Measurements from ENCODE around the gene AP3B1.

Gene AP3B1

DNA sequence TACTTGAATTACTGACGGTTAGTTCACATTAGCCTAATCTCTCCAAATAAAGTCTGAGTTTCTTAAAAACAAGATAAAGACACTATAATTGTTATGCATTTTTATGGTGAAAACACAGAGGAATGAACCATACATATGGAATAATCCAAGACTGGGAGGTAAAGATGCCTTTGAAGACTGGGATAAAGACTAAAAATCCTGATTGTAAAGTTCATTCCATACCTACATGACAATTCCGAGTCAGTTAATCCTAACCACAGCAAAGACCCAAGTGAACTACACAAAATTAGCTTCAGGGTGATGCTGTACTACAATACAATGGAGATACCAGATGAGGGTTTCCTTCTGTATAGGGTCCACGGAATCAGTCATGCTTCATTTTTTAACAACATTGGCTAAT is 6.3 kb downstream of the AP3B1 start:
- no peak for DNase-seq (ENCODE audit: low read depth)

DNA sequence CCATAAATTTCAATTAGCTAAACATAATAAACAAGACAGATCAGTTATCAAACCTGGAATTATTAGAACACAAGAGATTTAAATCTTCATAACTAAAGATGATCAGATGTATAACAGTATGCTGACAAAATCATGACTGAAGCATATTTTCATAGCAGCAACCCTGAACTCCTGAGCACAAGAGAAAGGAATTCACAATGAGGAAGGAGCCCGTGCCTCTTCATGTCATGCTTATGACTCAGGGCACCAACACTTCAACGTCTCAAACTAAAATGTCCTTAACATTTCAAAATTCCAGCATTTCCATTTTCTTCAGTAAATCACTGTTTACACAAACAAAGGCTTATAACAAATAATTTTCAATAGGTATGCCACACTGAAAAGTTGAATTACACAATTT is 6.7 kb downstream of the AP3B1 start:
- DNase-seq (ENCODE audit: low read depth), result no peak

DNA sequence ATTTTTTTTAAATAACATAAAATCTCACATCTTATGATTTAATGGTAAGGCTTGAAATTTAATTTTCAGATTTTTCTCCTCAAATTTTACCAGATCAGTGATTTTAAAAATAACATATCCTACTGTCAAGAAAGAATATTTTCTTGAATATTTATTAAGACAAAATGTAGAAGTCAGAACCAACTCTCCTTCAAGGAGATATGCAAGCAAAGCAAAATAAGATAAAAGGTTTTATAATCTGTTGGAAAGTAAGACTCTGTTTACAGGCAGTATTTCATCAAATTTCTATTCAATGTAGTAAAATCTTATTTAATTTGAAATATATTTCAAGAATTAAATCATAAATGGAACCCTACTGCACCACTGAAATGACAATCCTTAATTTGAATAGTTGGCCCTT is 7.3 kb downstream of the AP3B1 start:
- DNase-seq (ENCODE audit: low read depth), result no peak

DNA sequence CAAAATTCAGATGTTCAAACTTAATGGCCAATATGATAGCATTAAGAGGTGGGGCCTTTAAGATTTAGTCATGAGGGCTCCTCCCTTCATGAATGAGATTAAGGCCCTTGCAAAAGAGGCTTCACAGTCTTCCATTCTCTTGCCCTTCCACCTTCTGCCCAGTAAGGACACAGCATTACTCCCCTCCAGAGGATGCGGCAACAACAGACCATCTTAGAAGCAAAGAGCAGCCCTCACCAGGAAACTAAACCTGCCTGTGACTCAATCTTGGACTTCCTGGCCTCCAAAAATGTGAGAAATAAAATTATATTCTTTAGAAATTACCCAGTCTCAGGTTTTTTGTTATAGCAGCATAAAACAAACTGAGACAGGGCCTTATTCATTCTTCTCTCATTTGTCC is 8.2 kb downstream of the AP3B1 start:
- DNase-seq (ENCODE audit: low read depth), result no peak

DNA sequence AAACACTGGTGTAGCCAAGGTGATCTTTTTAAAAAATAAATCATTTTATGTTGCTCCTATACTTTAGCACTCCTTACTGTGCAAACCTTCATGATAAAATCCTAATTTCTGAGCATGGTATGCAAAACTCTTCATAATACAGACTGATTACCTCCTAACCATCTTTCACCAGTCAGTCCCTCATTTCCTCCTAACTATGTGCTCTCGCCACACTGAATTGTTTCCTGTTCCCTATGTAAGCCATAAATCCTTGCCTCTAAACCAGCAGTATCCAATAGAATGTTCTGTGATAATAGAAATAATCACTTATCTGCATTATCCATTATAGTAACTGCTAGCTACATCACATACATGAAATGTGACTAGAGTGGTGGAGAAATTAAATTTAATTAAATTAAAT is 10.7 kb downstream of the AP3B1 start:
- no peak for DNase-seq (ENCODE audit: low read depth)

DNA sequence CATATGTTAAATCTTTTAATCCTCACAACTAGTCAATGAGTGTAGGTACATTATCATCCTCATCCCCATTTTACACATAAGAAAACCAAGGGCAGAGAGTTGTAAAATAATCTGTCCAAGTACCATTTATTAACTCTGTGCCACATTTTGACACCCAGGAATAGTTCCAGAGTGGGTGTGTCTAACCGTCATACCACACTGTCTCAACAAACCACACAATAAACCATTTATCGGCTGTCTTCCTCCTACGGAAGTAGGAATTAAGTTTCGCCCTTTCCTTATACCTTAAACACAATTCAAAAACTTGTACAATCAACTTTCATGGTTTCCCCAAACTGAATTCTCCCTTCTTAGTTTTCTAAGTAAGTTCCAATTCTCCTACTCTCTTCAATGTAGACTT is 11.4 kb downstream of the AP3B1 start:
- no peak for DNase-seq (ENCODE audit: low read depth)

DNA sequence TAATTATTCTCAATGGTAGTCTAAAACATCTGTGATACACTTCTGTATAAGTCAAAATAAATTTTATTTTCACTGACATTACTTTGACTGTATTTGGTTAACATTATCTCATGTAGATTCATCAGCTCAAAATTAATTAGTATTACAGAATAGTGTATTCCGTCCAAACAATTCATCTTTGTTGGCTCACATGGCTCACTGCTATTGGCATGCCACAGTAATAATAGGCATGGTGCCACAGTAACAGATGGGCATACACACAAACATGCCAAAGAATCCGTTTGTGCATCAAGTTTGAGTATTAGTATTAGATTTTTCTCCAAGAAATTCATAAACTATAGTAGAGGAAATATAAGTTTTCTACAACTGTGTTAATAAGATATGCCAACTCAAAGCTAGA is 14.2 kb downstream of the AP3B1 start:
- DNase-seq (ENCODE audit: low read depth), result no peak

DNA sequence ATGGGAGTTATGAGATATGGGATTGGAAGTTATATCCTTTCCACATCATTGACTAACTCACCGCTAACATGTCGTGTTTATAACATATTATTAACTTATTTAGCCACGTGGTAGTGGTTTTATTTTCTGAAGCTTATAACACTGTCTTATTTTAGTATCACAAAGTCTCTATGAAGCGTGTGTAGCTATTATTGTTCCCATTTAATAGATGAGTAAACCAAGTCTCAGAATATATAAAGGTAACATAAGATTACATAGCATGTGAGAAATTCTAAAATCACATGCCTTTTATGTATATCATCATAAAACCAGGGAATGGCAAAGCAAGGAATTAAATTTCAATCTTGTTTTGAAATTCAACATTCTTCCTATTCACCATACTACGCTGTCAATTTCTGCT is 15.3 kb downstream of the AP3B1 start:
- no peak for DNase-seq (ENCODE audit: low read depth)

DNA sequence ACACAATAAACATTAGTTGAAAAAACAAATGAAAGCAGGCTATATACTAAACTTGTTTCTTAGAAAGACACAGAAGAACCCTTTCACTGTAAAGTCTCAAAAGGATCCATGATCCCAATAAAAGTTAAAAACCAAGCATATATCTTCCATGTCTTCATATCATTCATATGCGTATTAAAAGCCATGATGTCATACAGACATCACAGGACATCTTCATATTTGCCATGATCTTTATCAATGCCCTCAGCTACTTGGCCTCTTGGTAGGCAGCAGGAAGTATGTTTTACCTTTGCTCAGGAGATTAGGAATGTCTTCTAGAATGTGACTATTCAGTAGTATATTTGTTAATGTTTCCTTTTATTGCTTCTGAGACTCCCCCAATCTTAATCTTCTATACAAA is 16.8 kb downstream of the AP3B1 start:
- DNase-seq (ENCODE audit: low read depth), result no peak

DNA sequence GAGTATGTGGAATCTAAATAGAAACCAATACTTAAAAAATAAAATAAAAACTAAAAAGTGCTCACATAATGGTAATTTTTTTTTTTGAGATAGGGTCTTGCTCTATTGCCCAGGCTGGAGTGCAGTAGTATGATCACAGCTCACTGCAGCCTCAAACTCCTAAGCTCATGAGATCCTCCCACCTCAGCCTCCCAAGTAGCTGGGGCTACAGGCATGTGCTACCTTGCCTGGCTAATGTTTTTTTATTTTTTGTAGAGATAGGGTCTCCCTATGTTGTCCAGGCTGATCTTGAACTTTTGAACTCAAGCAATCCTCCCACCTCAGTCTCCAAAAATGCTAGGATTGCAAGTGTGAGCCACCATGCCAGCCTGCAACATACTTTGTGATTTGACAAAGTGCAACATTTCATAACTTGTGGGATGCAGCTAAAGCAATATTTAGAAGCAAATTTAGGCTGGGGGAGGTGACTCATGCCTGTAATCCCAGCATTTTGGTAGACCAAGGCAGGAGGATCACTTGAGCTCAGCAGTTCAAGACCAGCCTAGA is 18.4 kb downstream of the AP3B1 start:
- DNase-seq (ENCODE audit: low read depth), result no peak

DNA sequence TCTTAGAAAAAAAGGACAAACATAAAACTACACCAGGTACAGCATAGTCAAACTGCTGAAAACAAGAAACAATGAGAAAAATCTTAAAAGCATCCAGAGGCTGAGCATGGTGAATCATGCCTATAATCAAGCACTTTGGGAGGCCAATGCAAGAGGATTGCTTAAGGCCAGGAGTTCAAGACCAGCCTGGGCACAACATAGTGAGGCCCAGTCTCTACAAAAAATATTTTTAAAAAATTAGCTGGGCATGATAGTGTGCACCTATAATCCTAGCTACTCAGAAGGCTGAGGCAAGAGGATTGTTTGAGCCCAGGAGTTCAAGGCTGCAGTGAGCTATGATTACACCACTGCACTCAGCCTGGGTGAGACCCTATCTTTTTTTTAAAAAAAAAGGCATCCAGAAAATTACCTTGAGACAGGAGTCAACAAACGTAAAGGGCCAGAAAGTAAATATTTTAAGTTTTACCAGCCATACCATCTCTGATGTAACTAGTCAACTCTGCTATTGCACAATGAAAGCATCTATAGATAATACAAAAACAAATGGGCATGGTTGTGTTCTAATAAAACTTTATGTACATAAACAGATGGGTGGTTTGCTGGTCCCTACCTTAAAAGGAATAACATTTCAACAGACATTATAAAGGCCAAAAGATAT is 19.8 kb downstream of the AP3B1 start:
- no peak for DNase-seq (ENCODE audit: low read depth)

DNA sequence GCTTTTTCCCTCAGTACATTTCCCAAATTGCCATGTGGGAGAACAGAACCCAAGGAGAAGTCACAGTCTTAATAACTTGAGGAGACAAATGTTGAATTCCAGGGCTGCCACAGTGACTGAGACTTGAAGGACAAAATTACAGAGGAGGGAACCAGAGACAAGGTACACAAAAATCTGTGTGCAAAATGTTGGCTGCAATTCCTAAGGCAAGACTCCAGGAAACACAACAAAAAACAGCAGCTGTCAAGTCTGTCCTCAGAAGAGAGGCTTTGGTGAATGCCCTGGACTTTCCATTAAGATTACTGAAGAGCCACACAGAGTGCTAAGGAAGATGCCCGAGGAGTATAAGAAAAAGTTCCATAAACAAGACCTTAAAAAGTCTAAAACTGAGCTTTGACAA is 21.1 kb downstream of the AP3B1 start:
- DNase-seq (ENCODE audit: low read depth), result no peak

DNA sequence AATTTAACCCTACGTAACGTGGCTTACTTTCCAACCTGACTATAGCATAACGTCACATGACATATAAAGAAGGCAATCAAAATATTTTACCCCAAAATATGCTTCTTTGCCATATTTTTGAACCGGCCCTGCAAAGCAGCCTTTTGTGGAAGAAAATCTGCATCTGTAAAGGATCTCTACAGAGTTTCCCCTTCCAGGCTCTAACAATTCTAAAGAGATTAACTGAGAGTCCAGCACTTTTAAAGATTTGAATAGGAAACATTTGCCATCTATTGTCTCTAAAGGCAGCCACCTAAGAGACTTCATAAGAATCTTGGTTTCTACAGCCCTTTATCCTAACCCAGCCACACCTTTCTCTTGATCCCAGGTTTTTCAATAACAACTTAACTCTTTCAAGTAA is 22.7 kb downstream of the AP3B1 start:
- no peak for DNase-seq (ENCODE audit: low read depth)

DNA sequence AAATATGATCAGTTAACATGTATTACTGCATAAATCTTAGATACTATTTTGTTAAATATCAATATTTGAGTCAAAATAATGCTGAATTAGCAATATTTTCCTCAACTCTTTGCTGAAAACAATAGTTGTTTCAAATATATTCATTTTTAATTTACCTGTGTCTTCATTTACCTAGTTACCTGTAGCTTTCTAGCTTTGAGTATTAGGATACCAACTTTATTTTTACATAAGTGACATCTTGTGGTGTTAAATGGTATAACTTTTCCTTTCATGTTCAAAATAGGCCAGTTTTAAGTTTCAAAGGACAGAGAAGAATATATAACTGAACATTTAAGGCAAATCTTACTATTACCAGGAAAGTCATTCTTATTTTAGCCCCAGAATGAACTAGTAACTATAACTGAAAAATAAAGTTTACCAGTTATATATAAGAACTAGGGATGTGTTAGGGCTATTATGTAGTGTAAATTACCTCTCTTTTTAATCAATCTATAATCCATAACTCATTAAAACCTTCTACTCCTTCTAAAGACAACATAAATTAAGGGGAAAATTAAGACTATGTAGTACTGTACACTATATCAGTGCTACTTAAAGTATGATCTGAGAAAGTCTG is 25.3 kb downstream of the AP3B1 start:
- DNase-seq (ENCODE audit: low read depth), result no peak

DNA sequence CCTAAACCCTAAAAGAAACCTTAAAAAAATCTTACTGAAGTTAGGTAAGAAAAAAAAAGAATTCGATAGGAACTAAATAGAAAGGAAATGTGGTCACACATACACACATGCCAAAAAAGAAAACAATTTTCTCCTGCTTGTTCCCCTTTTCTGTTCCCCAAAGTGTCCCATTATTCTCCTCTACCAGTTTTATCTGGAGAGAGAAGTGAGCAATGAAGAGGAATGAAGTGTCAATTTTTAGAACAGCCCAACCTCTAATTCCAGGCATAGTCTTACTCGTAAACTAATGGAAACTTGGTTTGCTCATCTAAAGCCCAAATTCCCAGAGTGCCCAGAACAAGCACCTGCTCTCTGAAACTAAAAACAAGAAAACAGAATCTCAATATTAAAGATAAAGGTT is 26.1 kb downstream of the AP3B1 start:
- no peak for DNase-seq (ENCODE audit: low read depth)

DNA sequence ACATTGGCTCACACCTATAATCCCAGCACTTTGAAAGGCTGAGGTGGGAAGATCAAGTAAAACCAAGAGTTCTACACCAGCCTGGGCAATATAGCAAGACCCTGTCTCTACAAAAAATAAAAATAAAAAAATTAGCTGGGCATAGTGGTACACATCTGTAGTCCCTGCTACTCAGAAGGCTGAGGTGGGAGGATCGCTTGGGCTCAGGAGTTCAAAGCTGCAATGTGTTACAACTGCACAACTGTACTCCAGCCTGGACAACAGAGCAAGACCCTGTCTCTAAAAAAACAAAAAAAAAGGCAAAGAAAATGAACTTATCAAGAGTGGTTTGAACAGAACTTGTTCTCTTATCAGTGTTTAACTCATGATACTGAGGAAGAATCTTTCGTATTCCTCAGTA is 29.3 kb downstream of the AP3B1 start:
- DNase-seq (ENCODE audit: low read depth), result no peak

DNA sequence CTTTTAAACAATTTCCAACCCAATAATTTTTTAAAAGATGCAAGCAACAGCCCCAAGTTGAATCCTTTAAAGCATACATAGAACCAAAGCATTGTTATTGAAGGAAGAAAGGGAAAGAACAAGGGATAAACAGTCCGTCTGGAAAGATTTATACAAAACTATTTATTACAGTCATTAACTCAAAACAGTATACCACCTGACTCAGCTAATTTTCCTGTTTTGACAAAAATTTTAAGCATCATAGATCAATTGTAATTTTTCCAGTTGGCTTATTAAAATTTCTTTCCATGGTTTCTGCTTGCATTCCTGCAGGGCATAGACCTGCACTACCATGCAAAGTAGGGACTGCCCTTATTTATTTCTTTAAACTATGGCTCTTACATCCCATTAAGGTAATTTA is 29.9 kb downstream of the AP3B1 start:
- no peak for DNase-seq (ENCODE audit: low read depth)

DNA sequence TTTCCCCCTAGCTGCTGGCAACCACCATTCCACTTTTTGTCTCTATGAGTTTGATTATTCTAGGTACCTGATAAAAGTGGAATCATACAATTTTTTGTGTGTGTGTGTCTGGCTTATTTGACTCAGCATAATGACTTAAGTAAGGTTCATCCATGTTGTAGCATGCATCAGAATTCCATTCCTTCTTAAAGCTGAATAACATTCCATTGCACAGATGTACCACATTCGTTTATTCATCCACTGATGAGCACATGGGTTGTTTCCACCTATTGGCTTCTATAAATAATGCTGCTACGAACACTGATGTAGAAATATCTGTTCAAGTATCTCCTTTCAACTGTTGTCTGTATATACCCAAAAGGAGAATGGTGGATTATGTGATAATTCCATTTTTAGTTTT is 33.7 kb downstream of the AP3B1 start:
- DNase-seq (ENCODE audit: low read depth), result no peak

DNA sequence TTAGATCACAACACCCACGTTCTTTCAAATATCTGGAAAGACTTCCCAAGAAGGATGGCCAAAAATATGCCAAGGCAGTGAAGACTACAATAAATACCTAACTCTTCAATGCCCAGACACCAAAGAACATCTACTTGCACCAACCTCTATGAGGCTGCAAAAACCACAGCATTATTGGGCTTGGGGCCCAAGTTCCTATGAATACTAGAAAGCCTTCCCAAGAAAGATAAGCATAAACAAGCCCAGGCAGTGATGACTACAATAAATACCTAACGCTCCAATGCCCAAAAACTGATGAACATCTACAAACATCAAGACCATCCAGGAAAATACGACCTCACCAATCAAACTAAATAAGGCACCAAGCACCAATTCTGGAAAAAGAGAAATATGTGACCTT is 41.3 kb downstream of the AP3B1 start:
- DNase-seq (ENCODE audit: low read depth), result no peak

DNA sequence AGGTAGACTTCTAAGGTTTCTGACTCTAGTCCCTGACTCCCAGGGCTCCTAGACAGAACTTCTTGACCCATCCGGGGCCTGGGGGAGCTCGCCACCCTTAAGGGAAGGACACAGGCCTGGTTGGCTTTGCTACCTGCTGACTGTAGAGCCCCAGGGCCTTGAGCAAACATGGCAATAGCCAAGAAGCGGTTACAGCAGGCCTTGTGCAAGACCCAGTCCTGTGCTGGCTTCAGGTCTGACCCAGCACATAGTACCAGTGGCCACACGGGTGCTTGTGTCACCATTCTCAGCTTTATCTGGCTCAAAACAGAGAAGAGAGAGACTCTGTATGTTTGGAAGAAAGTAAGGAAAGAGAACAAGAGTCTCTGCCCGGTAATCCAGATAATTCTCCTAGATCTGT is 41.8 kb downstream of the AP3B1 start:
- no peak for DNase-seq (ENCODE audit: low read depth)

DNA sequence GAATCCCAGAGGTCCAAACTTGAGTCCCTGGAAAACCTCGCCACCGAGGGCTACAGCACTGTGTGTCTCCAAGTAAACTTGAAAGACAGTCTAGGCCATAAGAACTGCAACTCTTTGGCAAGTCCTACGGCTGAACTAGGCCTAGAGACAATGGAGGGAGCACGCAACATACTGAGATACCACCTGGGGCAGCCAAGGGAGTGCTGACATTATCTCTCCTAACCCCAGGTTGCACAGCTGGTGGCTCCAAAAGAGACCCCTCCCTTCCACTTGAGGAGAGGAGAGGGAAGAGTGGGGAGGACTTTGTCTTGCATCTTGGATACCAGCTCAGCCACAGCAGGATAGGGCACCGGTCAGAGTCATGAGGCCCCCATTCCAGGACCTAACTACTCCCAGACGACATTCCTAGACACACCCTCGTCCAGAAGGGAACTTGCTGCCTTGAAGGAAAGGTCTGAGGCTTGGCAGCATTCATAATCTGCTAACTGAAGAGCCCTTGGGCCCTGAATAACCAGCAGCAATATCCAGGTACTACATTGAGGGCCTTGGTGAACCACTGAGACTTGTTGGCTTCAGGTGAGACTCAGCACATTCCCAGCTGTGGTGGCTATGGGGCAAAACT is 42.7 kb downstream of the AP3B1 start:
- no peak for DNase-seq (ENCODE audit: low read depth)

DNA sequence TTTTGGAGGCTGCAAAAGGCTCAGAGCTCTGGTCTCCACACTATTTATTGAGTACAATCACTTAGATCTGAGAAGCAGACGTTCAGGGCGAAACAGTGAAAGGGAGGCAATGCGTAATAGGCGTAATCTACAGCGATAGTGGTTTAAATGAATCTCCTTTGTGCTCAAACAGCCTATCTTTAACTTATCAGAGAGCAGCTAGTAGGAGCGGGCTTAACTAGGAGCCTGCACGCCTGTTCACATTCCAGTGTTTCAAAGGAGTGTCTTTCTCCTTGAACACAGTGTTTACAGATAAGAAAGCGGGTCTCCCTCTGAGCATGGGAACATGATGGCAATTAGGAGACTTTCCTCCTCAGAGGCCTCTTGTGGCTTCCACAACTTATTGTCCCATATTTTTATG is 49.4 kb downstream of the AP3B1 start:
- DNase-seq (ENCODE audit: low read depth), result no peak

DNA sequence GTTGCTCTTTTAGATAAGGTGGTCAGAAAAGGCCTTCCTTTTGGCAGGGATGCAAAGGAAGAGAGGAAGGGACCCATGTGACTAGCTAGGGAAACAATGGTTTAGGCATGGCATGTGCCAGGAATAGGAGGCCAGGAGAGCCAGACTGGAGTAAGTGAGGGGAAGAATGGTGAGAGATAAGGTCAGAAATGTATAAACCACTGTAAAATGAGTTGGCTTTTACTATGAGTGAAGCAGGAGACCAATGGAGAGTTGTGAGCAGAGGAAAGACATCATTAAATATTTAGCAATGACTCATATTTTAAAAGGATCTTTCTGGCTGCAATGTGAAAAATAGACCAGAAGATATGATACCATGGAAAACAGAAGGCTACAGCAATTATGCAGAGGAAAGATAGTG is 50.9 kb downstream of the AP3B1 start:
- DNase-seq (ENCODE audit: low read depth), result no peak

DNA sequence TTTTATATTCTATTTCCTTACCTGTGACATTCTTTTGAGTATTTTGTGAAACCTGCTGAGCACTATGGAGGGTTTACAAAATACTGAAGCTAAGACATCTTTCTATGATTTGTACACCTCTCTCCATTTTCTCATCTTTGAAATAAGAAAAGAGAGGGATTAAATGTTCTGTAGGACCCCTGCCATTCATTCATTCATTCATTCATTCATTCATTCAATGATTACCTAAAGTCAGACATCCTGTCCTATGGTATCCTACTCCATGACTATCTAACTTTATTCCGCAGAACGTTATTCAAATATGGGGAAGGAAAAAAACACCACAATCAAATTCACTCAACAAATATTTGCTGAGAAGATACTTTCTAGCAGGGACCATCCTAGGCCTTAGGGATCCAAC is 51.4 kb downstream of the AP3B1 start:
- no peak for DNase-seq (ENCODE audit: low read depth)
